ENCODE measurements around the gene BEND4. TPM values are rescaled to one million over a fixed set of nuclear protein-coding genes. Genes with fewer than 3 reads are reported as not detected.

Gene BEND4
- not detected in 2 replicates for total RNA-seq (2012; rRNA removed)
- polyA plus RNA-seq (2012; rRNA removed), result not detected in 2 replicates
- not detected in 2 replicates for polyA plus RNA-seq (2012; cell fraction: cytosol; rRNA removed)
- not detected in 2 replicates for polyA plus RNA-seq (2012; cell fraction: nucleus; rRNA removed; ENCODE audit: low replicate concordance)
- Bru-seq, nascent RNA, result not detected
- not detected for BruChase-seq, experiment 1, labeled RNA remaining after a 6-hour chase
- BruChase-seq, experiment 2, labeled RNA remaining after a 2-hour chase, result not detected
- long read RNA-seq, result 0 reads

- Histone ChIP-seq H3K9me1 (ENCODE audit: insufficient read depth, low read length) (no peaks in the 10 kb centered on the region), H2AK5ac (ENCODE audit: low read depth, low read length) (no peak within 1 kb of the TSS), H3K4me3 (ENCODE audit: insufficient read depth, low read depth, low read length) (peak within 1 kb of the TSS; percentile 38), H3K9me3 (ENCODE audit: control insufficient read depth, insufficient read depth, low read length) (no peaks in the 10 kb centered on the region; the same call in 1 of the 2 replicates), H2BK120ac (ENCODE audit: low read depth, low read length) (no peak within 1 kb of the TSS), H2BK5ac (ENCODE audit: low read depth, low read length, poor library complexity, severe bottlenecking) (no peak within 1 kb of the TSS), H3K36me3 (ENCODE audit: control insufficient read depth, insufficient read depth, low read length) (no peaks in the 10 kb centered on the region), H3K79me1 (ENCODE audit: low read depth in 1 of 2, low read length in 2 of 2) (no peaks in the 10 kb centered on the region), H3K27ac (ENCODE audit: insufficient read depth, low read length) (no peak within 1 kb of the TSS), H4K20me1 (ENCODE audit: insufficient read depth, low read length) (no peaks in the 10 kb centered on the region), H3K27me3 (ENCODE audit: control insufficient read depth, insufficient read depth, low read length) (peaks cover 41% of the 10 kb centered on the region), H3K9ac (ENCODE audit: low read depth, low read length) (no peak within 1 kb of the TSS), H2AK9ac (replicated peaks; ENCODE audit: low read depth, low read length, poor library complexity) (peak within 1 kb of the TSS; percentile 31), H4K8ac (ENCODE audit: low read depth in 2 of 2, low read length in 2 of 2) (no peak within 1 kb of the TSS), H2AFZ (replicated peaks; ENCODE audit: low read length, poor library complexity) (peak within 1 kb of the TSS; percentile 81), H2BK20ac (ENCODE audit: low read depth, low read length) (no peak within 1 kb of the TSS), H4K91ac (ENCODE audit: insufficient read depth, low read depth, low read length) (no peak within 1 kb of the TSS), H2BK15ac (ENCODE audit: low read depth, low read length) (no peak within 1 kb of the TSS), H3K23ac (ENCODE audit: low read depth, low read length) (no peak within 1 kb of the TSS), H4K5ac (ENCODE audit: low read depth, low read length) (no peak within 1 kb of the TSS), H3K56ac (ENCODE audit: extremely low read depth, insufficient read depth, low read length) (no peak within 1 kb of the TSS), H3K14ac (replicated peaks; ENCODE audit: low read depth, low read length) (no peak within 1 kb of the TSS), H3K4me1 (ENCODE audit: control insufficient read depth, insufficient read depth, low read length) (no peaks in the 10 kb centered on the region), H3K4me2 (ENCODE audit: low read depth, low read length) (peak within 1 kb of the TSS; percentile 58; the same call in 1 of the 2 replicates), H3K18ac (ENCODE audit: low read depth, low read length) (no peak within 1 kb of the TSS), H3K4ac (ENCODE audit: low read depth, low read length) (no peak within 1 kb of the TSS)
- ATAC-seq (ENCODE audit: low read depth) (no peak), DNase-seq (no peak)
- dilution Hi-C loops (cut with HindIII; ENCODE audit: low sequenced_read_pairs, unreplicated experiment), result no loop called here
- 4% methylated on average over 8 of the region's 49 CpGs; no CpG with 5 or more reads in 1 of the 2 experiments for WGBS, 2 experiments (ENCODE audit: extremely low coverage in 2 of 2, insufficient read length in 1 of 2)
- BruUV-seq (replicated peaks), result no TSS peak
- CTCF ChIA-PET, result no interaction called here
- intact Hi-C loops (cut with micrococcal nuclease), result no loop called here
- TF ChIP-seq USF2 (IDR thresholded peaks at IDR 0.05; ENCODE audit: low read depth, low read length) (no peak), MAZ (IDR thresholded peaks at IDR 0.05; ENCODE audit: borderline replicate concordance, low read depth, low read length) (no peak), CHD1 (IDR thresholded peaks at IDR 0.05; ENCODE audit: low read depth, low read length) (no peak), SMC3 (IDR thresholded peaks at IDR 0.05; ENCODE audit: low read depth, low read length) (no peak)
- POLR2A ChIA-PET (ENCODE audit: unreplicated experiment), result no interaction called here
- in situ Hi-C loops (cut with MboI; ENCODE audit: low sequenced_read_pairs), result no loop called here
Measured at GRCh38 chr4:42152507-42153504, at the start of gene BEND4. Gene BEND4, minus strand, starts transcription at chr4:42152655. Its CDS starts 512 bp downstream, at chr4:42152143.

Data from IMR-90 (cell line).